ENCODE data around the gene PTPRT. TPM values are rescaled to one million over a fixed set of nuclear protein-coding genes. Genes with fewer than 3 reads are reported as not detected.

The PTPRT gene
- total RNA-seq, 1 experiment from 2014 or later = not detected

GRCh38 chr20:42192321-42192720, 997.4 kb downstream of the PTPRT start:
- no peaks in the 10 kb centered on the region for H3K36me3 ChIP-seq (ENCODE audit: low read depth, low read length)
- TF ChIP-seq EZH2 (IDR thresholded peaks at IDR 0.05; ENCODE audit: low read length, unreplicated experiment) (no peak), CTCF (conservative IDR thresholded peaks at IDR 0.05; ENCODE audit: low read depth, low read length) (no peak), EZH2phosphoT487 (IDR thresholded peaks at IDR 0.05; ENCODE audit: borderline replicate concordance, low read length) (no peak)
- H3K27ac ChIP-seq (ENCODE audit: low read length) = no peak overlapping the region
- H3K27me3 ChIP-seq (ENCODE audit: low read length) = no peaks in the 10 kb centered on the region
- H3K4me1 ChIP-seq (ENCODE audit: insufficient read depth, low read length) = no peaks in the 10 kb centered on the region
- H3K9ac ChIP-seq (ENCODE audit: low read length) = no peak overlapping the region
- no peaks in the 10 kb centered on the region for H4K20me1 ChIP-seq (ENCODE audit: low read length)
- CTCF ChIA-PET = no interaction called here
- no peaks in the 10 kb centered on the region for H3F3A ChIP-seq (ENCODE audit: low read length, unreplicated experiment)
- POLR2A ChIA-PET (ENCODE audit: unreplicated experiment) = no interaction called here
- no TSS peak for BruUV-seq (replicated peaks)
- no peaks in the 10 kb centered on the region for H3K79me2 ChIP-seq (ENCODE audit: low read length)
- no peak overlapping the region for H2AFZ ChIP-seq (ENCODE audit: low read length)
- no peak overlapping the region for H3K4me2 ChIP-seq (ENCODE audit: low read length)
- no peak overlapping the region for H3K4me3 ChIP-seq (ENCODE audit: low read length)
- H3K9me2 ChIP-seq (replicated peaks; ENCODE audit: low read length) = no peaks in the 10 kb centered on the region
- intact Hi-C loops (cut with micrococcal nuclease) = no loop called here
- peaks cover 37% of the 10 kb centered on the region for H3K9me3 ChIP-seq (ENCODE audit: low read length)
- ATAC-seq (no peak), DNase-seq (no peak)

- Histone ChIP-seq H3K79me2 (ENCODE audit: low read length) (no peaks in the 10 kb centered on the region), H3K36me3 (ENCODE audit: low read depth, low read length) (no peaks in the 10 kb centered on the region), H3K4me1 (ENCODE audit: insufficient read depth, low read length) (no peaks in the 10 kb centered on the region), H3F3A (ENCODE audit: low read length, unreplicated experiment) (no peaks in the 10 kb centered on the region), H3K9me2 (replicated peaks; ENCODE audit: low read length) (no peaks in the 10 kb centered on the region), H3K4me2 (ENCODE audit: low read length) (no peak overlapping the region), H3K9ac (ENCODE audit: low read length) (no peak overlapping the region), H4K20me1 (ENCODE audit: low read length) (no peaks in the 10 kb centered on the region), H3K27me3 (ENCODE audit: low read length) (no peaks in the 10 kb centered on the region), H3K9me3 (ENCODE audit: low read length) (peaks cover 34% of the 10 kb centered on the region), H3K4me3 (ENCODE audit: low read length) (no peak overlapping the region), H3K27ac (ENCODE audit: low read length) (no peak overlapping the region), H2AFZ (ENCODE audit: low read length) (no peak overlapping the region)
- ChIA-PET CTCF (no interaction called here), POLR2A (ENCODE audit: unreplicated experiment) (no interaction called here)
- ATAC-seq = no peak
- intact Hi-C loops (cut with micrococcal nuclease) = no loop called here
- TF ChIP-seq CTCF (conservative IDR thresholded peaks at IDR 0.05; ENCODE audit: low read depth, low read length) (no peak), EZH2 (IDR thresholded peaks at IDR 0.05; ENCODE audit: low read length, unreplicated experiment) (no peak), EZH2phosphoT487 (IDR thresholded peaks at IDR 0.05; ENCODE audit: borderline replicate concordance, low read length) (no peak)
- BruUV-seq (replicated peaks) = no TSS peak
- DNase-seq = no peak
Observed at GRCh38 chr20:42191140-42191860, 998.4 kb downstream of the PTPRT start.

GRCh38 chr20:42190084-42190483, 999.6 kb downstream of the PTPRT start:
- Histone ChIP-seq H3F3A (ENCODE audit: low read length, unreplicated experiment) (no peaks in the 10 kb centered on the region), H3K9ac (ENCODE audit: low read length) (no peak overlapping the region), H3K9me2 (replicated peaks; ENCODE audit: low read length) (no peaks in the 10 kb centered on the region), H3K36me3 (ENCODE audit: low read depth, low read length) (no peaks in the 10 kb centered on the region), H3K79me2 (ENCODE audit: low read length) (no peaks in the 10 kb centered on the region), H3K9me3 (ENCODE audit: low read length) (peaks cover 29% of the 10 kb centered on the region), H3K4me2 (ENCODE audit: low read length) (no peak overlapping the region), H3K4me3 (ENCODE audit: low read length) (no peak overlapping the region), H2AFZ (ENCODE audit: low read length) (no peak overlapping the region), H3K27me3 (ENCODE audit: low read length) (no peaks in the 10 kb centered on the region), H4K20me1 (ENCODE audit: low read length) (no peaks in the 10 kb centered on the region), H3K27ac (ENCODE audit: low read length) (no peak overlapping the region), H3K4me1 (ENCODE audit: insufficient read depth, low read length) (no peaks in the 10 kb centered on the region)
- intact Hi-C loops (cut with micrococcal nuclease) = no loop called here
- no TSS peak for BruUV-seq (replicated peaks)
- POLR2A ChIA-PET (ENCODE audit: unreplicated experiment) = no interaction called here
- CTCF ChIA-PET = no interaction called here
- DNase-seq (no peak), ATAC-seq (no peak)
- no peak for TF ChIP-seq EZH2phosphoT487 (IDR thresholded peaks at IDR 0.05; ENCODE audit: borderline replicate concordance, low read length)
- TF ChIP-seq CTCF (conservative IDR thresholded peaks at IDR 0.05; ENCODE audit: low read depth, low read length) = no peak
- TF ChIP-seq EZH2 (IDR thresholded peaks at IDR 0.05; ENCODE audit: low read length, unreplicated experiment) = no peak

Measured in PC-3 (cell line).